Smooth muscle cell of bladder (primary cell): ENCODE results near the gene SHISAL2B. TPM values are rescaled to one million over a fixed set of nuclear protein-coding genes. Genes with fewer than 3 reads are reported as not detected.

Experiments used
- total RNA-seq: library from RNA; depleted of rRNA; stranded (reverse); fragments of >200 nt; gene quantifications from 2 replicates; pipeline ENCODE4 v1.2.3, GENCODE V29; 2014

SHISAL2B gene
- not detected in 2 replicates for total RNA-seq

DNA sequence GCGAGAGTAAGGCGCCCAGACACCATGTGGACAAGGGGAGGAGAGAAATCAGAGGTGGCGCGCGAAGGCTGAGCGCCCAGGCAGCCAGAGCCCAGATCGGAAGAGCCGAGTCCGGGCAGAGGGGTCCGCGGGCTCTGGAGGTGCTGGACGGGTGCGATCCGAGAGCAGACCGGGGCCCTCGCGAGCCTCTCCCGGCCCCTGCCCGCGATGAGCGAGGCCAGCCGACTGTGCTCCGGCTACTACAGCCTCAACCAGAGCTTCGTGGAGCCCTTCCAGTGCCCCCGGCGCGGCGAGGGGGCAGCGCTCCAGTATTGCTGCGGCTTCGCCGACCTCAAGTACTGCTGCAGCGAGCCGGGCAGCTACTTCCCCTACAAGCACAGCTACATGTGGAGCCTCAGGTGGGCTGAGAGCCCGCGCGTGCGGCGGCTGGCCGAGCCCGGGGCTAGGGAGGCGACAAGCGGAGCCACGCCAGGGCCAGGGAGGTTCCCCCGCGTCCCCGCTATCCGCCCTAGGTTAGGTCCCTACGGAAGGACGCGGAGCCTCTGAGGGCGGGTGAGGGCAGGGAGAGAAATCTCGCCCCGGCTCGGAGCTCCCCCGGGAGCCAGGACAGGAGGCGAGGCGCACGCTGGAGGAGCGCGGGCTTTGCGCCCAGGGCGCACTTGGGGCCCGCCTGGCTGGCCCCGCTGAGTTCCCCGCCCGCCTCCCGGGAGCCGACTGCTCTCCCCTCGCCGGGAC, at the start of gene SHISAL2B:
Gene SHISAL2B (plus strand): TSS at position 87 of the 735 bp plus-strand sequence. CDS start 121 bp downstream, at position 208.

Other genes with a start within 250 kb of the SHISAL2B start
- under 0.01 TPM in 2 replicates for gene RGS7BP, start 184.5 kb upstream of the SHISAL2B start, total RNA-seq
- gene SREK1IP1, start 78.2 kb downstream of the SHISAL2B start, total RNA-seq = 8.8 and 9.1 TPM in 2 replicates
- gene CWC27, start 78.4 kb downstream of the SHISAL2B start, total RNA-seq = 12.2 and 13.4 TPM in 2 replicates